ENCODE results near the gene SMOC1.

GRCh38 chr14:69841656-69842055 is 37.6 kb upstream of the SMOC1 start:
- TF ChIP-seq CTCF (IDR thresholded peaks at IDR 0.05): no peak
- TF ChIP-seq POLR2A (IDR thresholded peaks at IDR 0.05): no peak
